Renal cortex interstitium (tissue), 11 donors: ENCODE measurements around the gene CEP89. TPM values are rescaled to one million over a fixed set of nuclear protein-coding genes. Genes with fewer than 3 reads are reported as not detected.
"Not testable (repeated sequence)": the region's sequence is repeated elsewhere in the genome, so short reads cannot be mapped to it uniquely, and the experiment has no call there.

Experiments
- DNase-seq, 11 donors: peaks; one replicate each; pipeline ENCODE4 v3.0.0-alpha.2; 2013; ENCODE audit warnings: low read depth in 9 of 11, low spot score in 4 of 11; ENCODE audit errors: extremely low read depth in 1 of 11
- polyA plus RNA-seq, 3 donors: library from polyadenylated mRNA; unstranded; fragments of 120-200 nt; gene quantifications; one replicate each; pipeline ENCODE4 v1.2.1, GENCODE V29; 2013; ENCODE audit not compliant: insufficient read length in 3 of 3

Gene CEP89
- polyA plus RNA-seq, 3 donors = 30.2 to 31.9 (median 31.6) TPM

GRCh38 chr19:32979807-32980206 is 8.0 kb upstream of the CEP89 start:
- DNase-seq = not testable (repeated sequence)

- DNase-seq = not testable (repeated sequence)
These were observed 6.1 kb upstream of the CEP89 start for GRCh38 chr19:32977813-32978212.

- no peak for DNase-seq
These were observed 5.5 kb upstream of the CEP89 start for GRCh38 chr19:32977280-32977679.

- peak in 9 of 11 donors; percentile 17 to 67 (median 41) for DNase-seq
These were observed 4.6 kb upstream of the CEP89 start for GRCh38 chr19:32976223-32976805.

GRCh38 chr19:32971012-32971595 is 654 bp downstream of the CEP89 start:
- no peak for DNase-seq

- no peak for DNase-seq
These were observed 2.2 kb downstream of the CEP89 start for GRCh38 chr19:32969549-32969948.

- no peak for DNase-seq
These were observed 5.0 kb downstream of the CEP89 start for GRCh38 chr19:32966750-32967149.

GRCh38 chr19:32945260-32945659 is 26.5 kb downstream of the CEP89 start:
- DNase-seq = no peak

- peak in 4 of 11 donors; percentile 2 to 12 (median 10) for DNase-seq
These were observed 30.5 kb downstream of the CEP89 start for GRCh38 chr19:32941273-32941672.

GRCh38 chr19:32936065-32936464 is 35.7 kb downstream of the CEP89 start:
- DNase-seq = no peak

GRCh38 chr19:32935629-32936028 is 36.1 kb downstream of the CEP89 start:
- DNase-seq = no peak

- no peak for DNase-seq
These were observed 38.2 kb downstream of the CEP89 start for GRCh38 chr19:32933571-32933970.

- DNase-seq = no peak
These were observed 41.2 kb downstream of the CEP89 start for GRCh38 chr19:32930567-32930966.

GRCh38 chr19:32928806-32929205 is 43.0 kb downstream of the CEP89 start:
- DNase-seq = no peak

- DNase-seq = no peak
These were observed 47.6 kb downstream of the CEP89 start for GRCh38 chr19:32924200-32924599.

GRCh38 chr19:32921624-32922023 is 50.1 kb downstream of the CEP89 start:
- no peak for DNase-seq

GRCh38 chr19:32919365-32919764 is 52.4 kb downstream of the CEP89 start:
- DNase-seq = no peak

GRCh38 chr19:32917616-32917996 is 54.2 kb downstream of the CEP89 start:
- DNase-seq = no peak

GRCh38 chr19:32916969-32917615 is 54.7 kb downstream of the CEP89 start:
- no peak for DNase-seq

- no peak for DNase-seq
These were observed 56.7 kb downstream of the CEP89 start for GRCh38 chr19:32914879-32915660.
